DMS79 (cell line): ENCODE results near the gene LPCAT1.
"Not testable (repeated sequence)": the region's sequence is repeated elsewhere in the genome, so short reads cannot be mapped to it uniquely, and the experiment has no call there.

Experiments
- DNase-seq: peaks from one replicate; lab custom pipeline; 2025; lab: John Stamatoyannopoulos, UW

The LPCAT1 gene

GRCh38 chr5:1424716-1425115 is 99.0 kb downstream of the LPCAT1 start:
- no peak for DNase-seq

- no peak for DNase-seq
Measured at GRCh38 chr5:1423901-1424603, 99.7 kb downstream of the LPCAT1 start.

GRCh38 chr5:1422522-1422921 is 101.2 kb downstream of the LPCAT1 start:
- not testable (repeated sequence) for DNase-seq

- DNase-seq: no peak
Measured at GRCh38 chr5:1421521-1422341, 102.0 kb downstream of the LPCAT1 start.

- no peak for DNase-seq
Measured at GRCh38 chr5:1420211-1421195, 103.3 kb downstream of the LPCAT1 start.

GRCh38 chr5:1419476-1420210 is 104.1 kb downstream of the LPCAT1 start:
- no peak for DNase-seq

- no peak for DNase-seq
Measured at GRCh38 chr5:1418921-1419280, 104.9 kb downstream of the LPCAT1 start.

GRCh38 chr5:1418238-1418920 is 105.4 kb downstream of the LPCAT1 start:
- DNase-seq: no peak

GRCh38 chr5:1417586-1418225 is 106.1 kb downstream of the LPCAT1 start:
- no peak for DNase-seq

- no peak for DNase-seq
Measured at GRCh38 chr5:1416856-1417469, 106.8 kb downstream of the LPCAT1 start.

- DNase-seq: no peak
Measured at GRCh38 chr5:1415626-1416360, 108.0 kb downstream of the LPCAT1 start.

GRCh38 chr5:1415059-1415425 is 108.7 kb downstream of the LPCAT1 start:
- DNase-seq: no peak

- DNase-seq: no peak
Measured at GRCh38 chr5:1414311-1415058, 109.3 kb downstream of the LPCAT1 start.

- no peak for DNase-seq
Measured at GRCh38 chr5:1413611-1414241, 110.0 kb downstream of the LPCAT1 start.

- no peak for DNase-seq
Measured at GRCh38 chr5:1413211-1413610, 110.5 kb downstream of the LPCAT1 start.

- no peak for DNase-seq
Measured at GRCh38 chr5:1412621-1413020, 111.1 kb downstream of the LPCAT1 start.

GRCh38 chr5:1412163-1412562 is 111.6 kb downstream of the LPCAT1 start:
- DNase-seq: no peak
